Activated T-helper 1 cell treated with Interleukin-2 at 50 U/mL for 16 hours (primary cell): ENCODE results near the gene ABCA6.
"Not testable (repeated sequence)": the region's sequence is repeated elsewhere in the genome, so short reads cannot be mapped to it uniquely, and the experiment has no call there.

Experiments
- DNase-seq: peaks from one replicate; pipeline ENCODE4 v3.0.0-alpha.2; 2020; ENCODE audit warnings: low read depth

The ABCA6 gene

GRCh38 chr17:69070378-69071232 lies 71.1 kb downstream of the ABCA6 start:
- DNase-seq = not testable (repeated sequence)

GRCh38 chr17:69069226-69069750 lies 72.4 kb downstream of the ABCA6 start:
- DNase-seq = no peak

- no peak for DNase-seq
Measured at GRCh38 chr17:69067274-69068047, 74.2 kb downstream of the ABCA6 start.

- DNase-seq = no peak
Measured at GRCh38 chr17:69066482-69066881, 75.2 kb downstream of the ABCA6 start.

GRCh38 chr17:69065113-69065512 lies 76.6 kb downstream of the ABCA6 start:
- no peak for DNase-seq

- no peak for DNase-seq
Measured at GRCh38 chr17:69064476-69064875, 77.2 kb downstream of the ABCA6 start.

- DNase-seq = no peak
Measured at GRCh38 chr17:69064001-69064400, 77.7 kb downstream of the ABCA6 start.

GRCh38 chr17:69062860-69063581 lies 78.7 kb downstream of the ABCA6 start:
- no peak for DNase-seq

GRCh38 chr17:69061721-69062556 lies 79.8 kb downstream of the ABCA6 start:
- no peak for DNase-seq

- no peak for DNase-seq
Measured at GRCh38 chr17:69060822-69061221, 80.9 kb downstream of the ABCA6 start, which contains the start of gene ABCA9. Gene ABCA9, minus strand, starts transcription at chr17:69060927. Its CDS starts 9,801 bp downstream, at chr17:69051126.

GRCh38 chr17:69059458-69060175 lies 82.1 kb downstream of the ABCA6 start:
- no peak for DNase-seq

GRCh38 chr17:69058165-69058564 lies 83.5 kb downstream of the ABCA6 start:
- no peak for DNase-seq

GRCh38 chr17:69057280-69057679 lies 84.4 kb downstream of the ABCA6 start:
- DNase-seq = no peak

- no peak for DNase-seq
Measured at GRCh38 chr17:69056179-69056823, 85.4 kb downstream of the ABCA6 start.

GRCh38 chr17:69055334-69055733 lies 86.4 kb downstream of the ABCA6 start:
- no peak for DNase-seq

- no peak for DNase-seq
Measured at GRCh38 chr17:69050999-69051775, 90.5 kb downstream of the ABCA6 start.

- DNase-seq = no peak
Measured at GRCh38 chr17:69048634-69049033, 93.1 kb downstream of the ABCA6 start.

GRCh38 chr17:69047368-69048263 lies 94.1 kb downstream of the ABCA6 start:
- DNase-seq = no peak
